ENCODE measurements around the gene TPK1.
"Not testable (repeated sequence)": the region's sequence is repeated elsewhere in the genome, so short reads cannot be mapped to it uniquely, and the experiment has no call there.

TPK1 gene

DNA sequence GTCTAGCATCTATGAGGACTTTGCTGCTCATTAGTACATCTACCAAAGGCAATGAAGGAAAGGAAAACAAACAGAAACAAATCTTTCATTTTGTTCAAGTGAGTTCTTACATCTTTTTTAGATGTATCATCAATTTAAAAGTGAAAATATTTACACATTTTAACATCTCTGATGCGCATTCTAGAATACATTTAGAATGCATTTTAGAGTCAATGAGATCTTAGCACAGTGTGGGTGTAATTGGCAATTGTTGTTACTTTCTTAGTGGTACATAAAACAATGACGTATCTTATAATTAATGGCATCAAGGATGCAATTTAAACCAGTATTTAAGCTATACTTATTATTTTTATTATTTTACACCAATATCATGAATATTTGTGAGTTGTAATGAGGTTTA lies 51.4 kb downstream of the TPK1 start:
- Histone ChIP-seq H3K36me3 (ENCODE audit: insufficient read depth, low read length) (no peaks in the 10 kb centered on the region), H3K27ac (ENCODE audit: low read depth, low read length, poor library complexity, severe bottlenecking) (no peak overlapping the region), H3K4me3 (ENCODE audit: low read depth, low read length, poor library complexity, severe bottlenecking) (no peak overlapping the region), H3K79me2 (ENCODE audit: insufficient read depth, low read length) (no peaks in the 10 kb centered on the region), H3K9me3 (ENCODE audit: low read length) (no peaks in the 10 kb centered on the region), H3K4me1 (ENCODE audit: insufficient read depth, low read length, severe bottlenecking) (no peaks in the 10 kb centered on the region), H3K9me2 (ENCODE audit: low read depth, low read length) (peaks cover 2% of the 10 kb centered on the region; the same call in 1 of the 2 replicates), H3K27me3 (ENCODE audit: insufficient read depth, low read length) (no peaks in the 10 kb centered on the region), H3F3A (ENCODE audit: insufficient read depth, low read length) (no peaks in the 10 kb centered on the region), H3K4me2 (ENCODE audit: low read length) (no peak overlapping the region), H2AFZ (ENCODE audit: low read length) (no peak overlapping the region), H3K9ac (ENCODE audit: low read length) (no peak overlapping the region), H4K20me1 (ENCODE audit: insufficient read depth, low read length) (0 out of 2 replicates have a peak, but pooled peaks cover 3% of the 10 kb centered on the region)
- TF ChIP-seq, protein P1, sequence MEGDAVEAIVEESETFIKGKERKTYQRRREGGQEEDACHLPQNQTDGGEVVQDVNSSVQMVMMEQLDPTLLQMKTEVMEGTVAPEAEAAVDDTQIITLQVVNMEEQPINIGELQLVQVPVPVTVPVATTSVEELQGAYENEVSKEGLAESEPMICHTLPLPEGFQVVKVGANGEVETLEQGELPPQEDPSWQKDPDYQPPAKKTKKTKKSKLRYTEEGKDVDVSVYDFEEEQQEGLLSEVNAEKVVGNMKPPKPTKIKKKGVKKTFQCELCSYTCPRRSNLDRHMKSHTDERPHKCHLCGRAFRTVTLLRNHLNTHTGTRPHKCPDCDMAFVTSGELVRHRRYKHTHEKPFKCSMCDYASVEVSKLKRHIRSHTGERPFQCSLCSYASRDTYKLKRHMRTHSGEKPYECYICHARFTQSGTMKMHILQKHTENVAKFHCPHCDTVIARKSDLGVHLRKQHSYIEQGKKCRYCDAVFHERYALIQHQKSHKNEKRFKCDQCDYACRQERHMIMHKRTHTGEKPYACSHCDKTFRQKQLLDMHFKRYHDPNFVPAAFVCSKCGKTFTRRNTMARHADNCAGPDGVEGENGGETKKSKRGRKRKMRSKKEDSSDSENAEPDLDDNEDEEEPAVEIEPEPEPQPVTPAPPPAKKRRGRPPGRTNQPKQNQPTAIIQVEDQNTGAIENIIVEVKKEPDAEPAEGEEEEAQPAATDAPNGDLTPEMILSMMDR (IDR thresholded peaks at IDR 0.05; ENCODE audit: low read length), result no peak
- TF ChIP-seq EZH2 (IDR thresholded peaks at IDR 0.05; ENCODE audit: borderline replicate concordance, low read length), result no peak

DNA sequence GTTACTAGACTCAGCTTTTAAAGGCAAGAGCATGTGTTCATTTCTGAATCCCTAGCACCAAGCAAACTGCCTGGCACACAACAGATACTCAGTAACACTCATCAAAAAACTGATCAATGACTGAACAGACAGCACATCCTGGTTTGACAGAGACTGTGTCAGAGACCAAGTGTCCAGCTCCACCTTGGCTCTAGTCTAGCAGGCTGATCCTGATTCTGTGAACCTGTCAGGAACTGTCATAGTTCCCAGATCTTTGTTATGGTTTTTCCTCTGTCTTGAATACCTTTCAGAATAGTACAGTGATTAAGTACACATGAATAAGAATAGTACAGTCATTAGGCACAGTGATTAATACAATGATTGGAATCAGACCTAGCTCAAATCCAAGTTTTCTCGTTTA lies 53.0 kb downstream of the TPK1 start:
- Histone ChIP-seq H3K9ac (ENCODE audit: low read length) (no peak overlapping the region), H3K9me2 (ENCODE audit: low read depth, low read length) (peaks cover 2% of the 10 kb centered on the region; the same call in 1 of the 2 replicates), H3K4me3 (ENCODE audit: low read depth, low read length, poor library complexity, severe bottlenecking) (no peak overlapping the region), H3K9me3 (ENCODE audit: low read length) (no peaks in the 10 kb centered on the region), H3F3A (ENCODE audit: insufficient read depth, low read length) (no peaks in the 10 kb centered on the region), H3K4me1 (ENCODE audit: insufficient read depth, low read length, severe bottlenecking) (no peaks in the 10 kb centered on the region), H2AFZ (ENCODE audit: low read length) (no peak overlapping the region), H3K27ac (ENCODE audit: low read depth, low read length, poor library complexity, severe bottlenecking) (no peak overlapping the region), H3K27me3 (ENCODE audit: insufficient read depth, low read length) (no peaks in the 10 kb centered on the region), H4K20me1 (ENCODE audit: insufficient read depth, low read length) (0 out of 2 replicates have a peak, but pooled peaks cover 3% of the 10 kb centered on the region), H3K36me3 (ENCODE audit: insufficient read depth, low read length) (no peaks in the 10 kb centered on the region), H3K79me2 (ENCODE audit: insufficient read depth, low read length) (no peaks in the 10 kb centered on the region), H3K4me2 (ENCODE audit: low read length) (no peak overlapping the region)
- TF ChIP-seq, protein P1 (IDR thresholded peaks at IDR 0.05; ENCODE audit: low read length), result no peak

DNA sequence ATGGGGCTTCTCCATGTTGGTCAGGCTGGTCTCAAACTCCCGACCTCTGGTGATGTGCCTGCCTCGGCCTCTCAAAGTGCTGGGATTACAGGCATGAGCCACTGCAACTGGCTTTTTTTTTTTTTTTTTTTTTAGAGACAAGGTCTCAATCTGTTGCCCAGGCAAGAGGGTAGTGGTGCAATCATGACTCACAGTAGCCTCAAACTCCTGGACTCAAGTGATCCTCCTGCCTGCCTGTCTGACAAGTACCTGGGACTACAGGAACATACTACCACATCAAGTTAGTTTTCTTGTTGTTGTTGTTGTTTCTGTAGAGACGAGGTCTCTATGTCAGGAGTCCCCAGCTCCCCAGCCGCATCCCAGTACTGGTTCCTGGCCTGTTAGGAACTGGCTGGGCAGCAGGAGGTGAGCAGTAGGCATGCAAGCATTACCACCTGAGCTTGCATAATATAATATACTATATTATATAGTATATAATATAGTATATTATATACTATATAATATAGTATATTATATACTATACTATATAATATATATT lies 55.7 kb downstream of the TPK1 start:
- Histone ChIP-seq H3K4me2 (ENCODE audit: low read length) (no peak overlapping the region), H3K27me3 (ENCODE audit: insufficient read depth, low read length) (no peaks in the 10 kb centered on the region), H3K9ac (ENCODE audit: low read length) (no peak overlapping the region), H2AFZ (ENCODE audit: low read length) (no peak overlapping the region), H3K4me1 (ENCODE audit: insufficient read depth, low read length, severe bottlenecking) (no peaks in the 10 kb centered on the region), H3F3A (ENCODE audit: insufficient read depth, low read length) (no peaks in the 10 kb centered on the region), H4K20me1 (ENCODE audit: insufficient read depth, low read length) (0 out of 2 replicates have a peak, but pooled peaks cover 3% of the 10 kb centered on the region), H3K9me2 (ENCODE audit: low read depth, low read length) (peaks cover 2% of the 10 kb centered on the region; the same call in 1 of the 2 replicates), H3K79me2 (ENCODE audit: insufficient read depth, low read length) (no peaks in the 10 kb centered on the region), H3K36me3 (ENCODE audit: insufficient read depth, low read length) (no peaks in the 10 kb centered on the region), H3K4me3 (ENCODE audit: low read depth, low read length, poor library complexity, severe bottlenecking) (no peak overlapping the region), H3K27ac (ENCODE audit: low read depth, low read length, poor library complexity, severe bottlenecking) (no peak overlapping the region), H3K9me3 (ENCODE audit: low read length) (no peaks in the 10 kb centered on the region)
- TF ChIP-seq, protein P1 (IDR thresholded peaks at IDR 0.05; ENCODE audit: low read length), result no peak
- TF ChIP-seq EZH2 (IDR thresholded peaks at IDR 0.05; ENCODE audit: borderline replicate concordance, low read length), result no peak

DNA sequence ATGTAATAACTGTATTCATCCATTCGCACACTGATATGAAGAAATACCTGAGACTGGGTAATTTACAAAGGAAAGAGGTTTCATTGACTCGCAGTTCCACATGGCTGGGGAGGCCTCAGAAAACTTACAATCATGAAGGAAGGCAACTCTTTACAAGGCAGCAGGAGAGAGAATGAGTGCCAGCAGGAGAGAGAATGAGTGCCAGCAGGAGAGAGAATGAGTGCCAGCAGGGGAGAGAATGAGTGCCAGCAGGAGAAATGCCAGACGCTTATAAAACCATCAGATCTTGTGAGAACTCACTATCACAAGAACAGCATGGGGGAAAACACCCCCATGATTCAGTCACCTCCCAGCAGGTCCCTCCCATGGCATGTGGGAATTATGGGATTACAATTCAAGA lies 58.0 kb downstream of the TPK1 start:
- H3K4me2 ChIP-seq (ENCODE audit: low read length); H3K9me2 ChIP-seq (ENCODE audit: low read depth, low read length); H3K36me3 ChIP-seq (ENCODE audit: insufficient read depth, low read length); H3F3A ChIP-seq (ENCODE audit: insufficient read depth, low read length); H3K79me2 ChIP-seq (ENCODE audit: insufficient read depth, low read length); H3K27ac ChIP-seq (ENCODE audit: low read depth, low read length, poor library complexity, severe bottlenecking); H2AFZ ChIP-seq (ENCODE audit: low read length); H3K4me3 ChIP-seq (ENCODE audit: low read depth, low read length, poor library complexity, severe bottlenecking); H3K27me3 ChIP-seq (ENCODE audit: insufficient read depth, low read length); H3K9me3 ChIP-seq (ENCODE audit: low read length); H4K20me1 ChIP-seq (ENCODE audit: insufficient read depth, low read length); H3K9ac ChIP-seq (ENCODE audit: low read length); H3K4me1 ChIP-seq (ENCODE audit: insufficient read depth, low read length, severe bottlenecking): not testable (repeated sequence)

Data from OCI-LY1 (cell line).